ENCODE data around the gene RALGDS.

RALGDS gene

GRCh38 chr9:133117271-133118178 is 3.5 kb downstream of the RALGDS start:
- no peak for DNase-seq

GRCh38 chr9:133116346-133117231 is 4.5 kb downstream of the RALGDS start:
- DNase-seq, result no peak

GRCh38 chr9:133115604-133116345 is 5.3 kb downstream of the RALGDS start:
- no peak for DNase-seq

GRCh38 chr9:133114886-133115603 is 6.0 kb downstream of the RALGDS start:
- DNase-seq, result no peak

GRCh38 chr9:133113949-133114885 is 6.8 kb downstream of the RALGDS start:
- DNase-seq, result no peak

DNA sequence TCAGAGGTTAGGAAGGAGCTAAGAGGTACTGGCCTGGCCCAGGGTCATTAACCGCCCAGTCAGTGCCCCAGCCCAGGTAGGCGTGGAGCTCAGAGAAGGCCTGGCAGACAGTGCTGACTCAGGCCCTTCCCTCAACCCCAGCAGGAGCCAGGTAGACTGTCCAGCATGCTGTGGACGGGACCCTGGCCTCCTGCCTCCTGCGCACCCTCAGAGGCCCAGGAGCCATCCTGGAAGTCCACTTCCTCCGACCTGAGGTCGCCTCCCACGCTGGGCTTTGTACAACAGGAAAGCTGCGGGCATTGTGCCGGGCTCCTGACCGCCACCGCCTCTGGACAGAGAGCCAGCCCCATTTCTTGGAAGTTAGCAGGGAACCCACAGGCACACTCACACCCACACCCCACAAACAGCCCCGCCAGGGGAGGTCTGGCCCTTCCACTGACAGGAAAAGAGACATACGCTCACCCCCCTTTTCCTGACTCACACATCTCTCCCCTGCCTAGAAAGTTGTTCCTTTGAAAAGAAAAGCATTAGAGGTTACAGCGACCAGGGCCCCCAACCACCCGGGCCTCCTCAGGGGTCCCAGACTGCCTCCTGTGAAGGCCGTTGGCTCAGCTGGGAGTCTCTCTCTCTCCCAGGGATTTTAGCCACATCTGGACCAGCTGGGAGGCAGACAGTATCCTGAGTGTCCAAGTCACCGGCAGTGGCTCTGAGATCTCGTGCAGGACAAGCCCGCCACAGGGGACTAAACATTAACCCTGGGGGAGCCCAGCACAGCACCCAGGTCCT is 7.7 kb downstream of the RALGDS start:
- no peak for DNase-seq

- DNase-seq, result no peak
Observed at GRCh38 chr9:133112663-133113026, 8.4 kb downstream of the RALGDS start.

DNA sequence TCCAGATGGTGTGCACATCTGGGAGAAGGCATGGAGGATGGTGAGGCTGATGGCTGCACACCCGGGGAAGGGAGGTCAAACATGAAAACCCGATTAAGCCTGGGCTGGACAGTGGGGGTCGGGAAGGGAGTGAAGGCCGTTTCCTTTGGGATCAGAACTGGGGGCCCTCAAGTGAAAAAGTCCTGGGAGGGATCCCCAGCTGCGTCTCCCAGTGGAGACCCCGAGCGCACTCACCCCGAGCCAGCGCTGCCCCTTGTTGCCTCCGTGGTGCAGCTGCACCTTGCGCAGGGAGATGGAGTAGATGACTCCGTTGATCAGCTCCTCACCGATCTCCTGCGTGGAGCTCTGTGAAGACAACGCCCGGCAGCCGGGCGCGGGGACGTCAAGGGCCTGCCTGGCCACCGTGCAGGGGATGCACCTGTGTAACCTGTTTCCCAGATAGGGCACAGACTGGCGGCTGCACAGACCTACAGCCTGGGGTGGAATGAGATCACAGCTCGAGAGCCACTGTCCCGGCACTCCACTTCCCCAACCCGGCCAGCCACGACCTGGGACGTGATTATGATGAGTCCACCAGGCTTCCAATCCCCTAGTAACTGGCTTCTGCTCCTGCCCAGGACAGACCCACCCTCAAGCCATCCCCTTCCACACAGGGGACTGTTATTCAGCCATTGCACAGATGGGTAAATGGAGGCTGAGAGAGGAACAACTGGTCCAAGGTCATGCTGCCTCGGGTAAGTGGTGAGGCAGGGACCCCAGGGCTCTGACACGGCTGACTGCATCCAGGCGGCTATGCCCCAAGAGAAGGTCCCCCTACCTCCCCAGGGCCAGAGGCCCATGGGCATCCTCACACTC is 9.0 kb downstream of the RALGDS start:
- DNase-seq, result no peak

DNA sequence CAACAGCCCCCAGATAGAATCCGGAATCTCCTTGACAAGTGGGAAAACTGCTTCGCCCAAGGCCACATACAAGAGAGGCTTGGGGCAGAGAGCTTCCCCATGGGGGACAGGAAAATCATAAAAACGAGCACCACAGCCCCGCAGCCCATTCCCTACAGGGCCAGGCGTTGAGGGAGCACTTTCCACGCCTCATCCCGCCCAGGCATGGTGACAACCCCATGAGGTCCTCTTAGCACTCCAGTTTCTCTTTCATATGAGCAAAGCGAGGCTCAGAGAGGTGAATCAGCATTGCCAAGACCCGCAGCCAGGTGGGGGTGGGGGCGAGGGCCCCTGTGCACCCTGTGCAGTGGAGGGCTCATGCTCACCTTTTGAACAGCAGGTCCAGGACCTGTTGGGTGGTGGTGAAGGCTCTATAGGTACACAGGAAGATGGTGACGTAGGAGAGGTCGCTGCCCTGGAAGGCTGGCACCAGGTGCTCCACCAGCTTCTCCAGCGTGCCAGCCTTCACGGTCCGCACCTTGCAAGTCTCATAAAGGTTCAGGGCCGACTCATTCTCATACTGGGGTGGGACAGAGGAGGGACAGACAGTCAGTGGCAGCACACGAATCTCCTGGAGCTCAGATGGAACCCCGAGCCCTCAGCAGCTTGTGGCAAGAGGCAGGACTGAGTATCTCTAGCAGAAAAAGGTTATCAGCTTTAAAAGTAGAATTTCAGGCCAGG is 10.9 kb downstream of the RALGDS start:
- no peak for DNase-seq

- no peak for DNase-seq
Observed at GRCh38 chr9:133108794-133109641, 12.0 kb downstream of the RALGDS start.

DNA sequence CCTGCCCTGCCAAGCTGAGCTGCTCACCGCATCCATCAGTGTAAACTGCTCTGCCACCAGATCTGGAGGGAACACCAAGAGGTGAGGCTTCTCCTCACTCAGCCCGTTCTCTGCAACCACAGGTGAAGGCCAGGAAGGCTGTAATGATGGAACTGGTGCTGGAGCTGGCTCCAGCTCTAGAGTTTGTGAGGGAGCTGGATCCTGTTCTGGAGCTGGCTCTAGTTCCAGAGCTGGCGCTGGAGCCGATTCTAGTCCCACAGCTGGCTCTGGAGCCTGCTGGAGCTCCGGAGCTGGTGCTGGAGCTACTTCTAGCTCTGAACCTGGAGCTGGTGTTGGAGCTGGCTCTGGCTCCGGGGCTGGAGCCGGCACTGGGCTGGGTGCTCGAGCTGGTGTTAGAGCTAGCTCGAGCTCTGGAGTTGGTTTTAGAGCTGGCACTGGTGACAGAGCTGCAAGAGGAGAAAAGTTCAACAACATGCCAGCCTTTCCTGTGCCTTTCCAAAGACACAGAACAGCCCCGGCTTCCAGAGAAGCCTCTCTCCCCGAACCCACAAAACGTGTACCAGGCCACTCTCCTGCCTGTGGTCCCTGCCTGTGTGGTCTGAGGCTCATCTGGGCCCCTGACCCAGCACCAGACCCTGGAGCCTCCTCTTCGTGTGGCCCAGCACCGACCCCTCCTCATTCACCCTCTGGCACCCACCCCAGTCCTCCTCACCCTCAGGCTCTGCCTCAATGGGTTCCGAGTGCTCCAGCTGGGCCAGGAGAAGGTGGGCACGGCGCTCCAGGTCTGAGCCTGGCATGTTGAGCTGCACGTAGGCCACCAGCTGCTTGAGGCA is 12.9 kb downstream of the RALGDS start:
- no peak for DNase-seq

DNA sequence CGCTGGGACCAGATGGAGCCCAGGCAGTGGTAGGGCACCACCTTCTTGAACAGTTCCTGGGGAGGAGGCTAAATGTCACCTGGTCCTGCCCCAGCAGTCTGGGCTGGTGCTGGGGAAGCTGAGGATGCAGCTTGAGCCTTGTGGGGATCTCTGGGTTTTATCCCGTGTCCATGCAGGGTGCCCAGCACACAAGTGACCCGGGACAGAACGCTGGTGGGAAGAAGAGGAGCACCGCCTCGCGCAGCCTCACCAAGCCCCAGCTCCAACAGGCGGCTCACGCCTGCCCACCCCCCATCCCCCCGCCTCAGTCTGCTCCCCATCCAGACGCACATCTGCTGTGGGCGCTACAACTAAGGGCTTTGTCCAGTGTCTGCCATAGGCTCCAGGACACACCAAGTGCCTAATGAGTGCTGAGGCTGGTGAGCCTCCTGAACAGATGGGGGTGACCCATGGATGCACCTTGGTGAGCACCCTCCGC is 13.8 kb downstream of the RALGDS start:
- no peak for DNase-seq

DNA sequence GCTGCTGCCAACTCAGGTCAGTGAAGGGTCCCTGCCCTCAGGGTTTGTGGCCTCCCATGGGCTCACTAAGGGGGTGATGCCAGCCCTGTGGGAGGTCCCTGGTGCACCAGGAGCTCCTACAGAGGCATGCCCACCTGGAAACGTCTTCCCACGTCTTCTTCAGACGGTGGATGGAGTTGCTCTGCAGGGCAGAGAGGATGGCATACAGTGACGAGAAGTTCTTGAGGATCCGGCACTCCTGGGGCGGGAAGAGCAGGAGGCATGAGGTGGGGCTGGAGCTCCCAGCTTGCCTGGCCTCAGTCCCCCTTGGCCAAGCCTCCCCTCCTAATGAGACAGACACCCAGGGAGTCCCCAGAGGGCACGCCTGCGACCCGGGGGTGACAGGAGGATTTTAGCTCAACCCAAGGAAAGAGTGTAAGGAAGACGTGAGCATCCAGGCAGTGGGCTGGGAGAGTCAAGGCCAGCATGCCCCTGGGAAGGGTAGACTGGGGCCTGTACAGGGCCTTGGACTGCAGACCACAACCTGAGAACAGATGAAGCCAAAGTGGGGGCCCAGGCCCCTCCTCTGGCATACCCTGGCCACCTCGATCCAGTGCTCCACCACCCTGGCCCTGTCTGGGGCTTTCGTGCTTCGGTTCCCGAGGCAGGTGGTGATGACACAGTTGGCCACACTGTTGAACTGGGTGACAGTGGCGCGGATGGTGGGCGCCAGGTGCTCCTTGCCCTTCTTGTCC is 14.4 kb downstream of the RALGDS start:
- peak; percentile 15 for DNase-seq

DNA sequence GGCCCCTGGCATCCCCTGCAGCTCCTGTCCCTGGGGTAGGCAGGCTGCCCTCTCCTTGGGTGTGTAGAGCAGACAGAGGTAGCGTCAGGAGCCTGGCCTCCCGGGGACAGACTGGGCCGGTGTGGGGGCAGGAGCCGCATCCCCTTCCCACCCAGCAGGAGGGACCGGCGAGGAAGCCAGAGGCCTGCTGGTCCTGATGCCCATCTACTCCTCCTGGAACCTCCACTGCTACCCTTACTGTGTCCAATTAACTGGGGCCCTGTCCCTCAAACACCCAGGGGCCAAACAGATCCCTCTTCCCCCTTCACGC is 15.6 kb downstream of the RALGDS start:
- no peak for DNase-seq

- peak; percentile 16 for DNase-seq
Observed at GRCh38 chr9:133104718-133105460, 16.2 kb downstream of the RALGDS start.

Data from activated T-cell treated with anti-CD3 and anti-CD28 coated beads, Interleukin-2, amount 50 U/mL, for 1 hour (primary cell).